K562 (cell line): ENCODE measurements around the gene MRPL30. TPM values are rescaled to one million over a fixed set of nuclear protein-coding genes. Genes with fewer than 3 reads are reported as not detected.

ENCODE experiments used
- ATAC-seq: fragments of 200-7000 bp; cut with Tn5 transposase; 3 replicates; pipeline ENCODE4 v1.9.1; 2020; ENCODE audit warnings: moderate library complexity
- BruUV-seq: library from RNA; stranded (reverse); fragments of 400-500 nt; replicated peaks from 2 replicates; lab custom pipeline; 2021; lab: Mats Ljungman, UMichigan
- CTCF ChIA-PET: fragments of 300-600 bp; formaldehyde crosslinking; extraction: SDS; loops from one replicate; lab custom pipeline; 2021; ENCODE audit warnings: low intra/inter-chr PET ratio; lab: Yijun Ruan, JAX
- POLR2A ChIA-PET: fragments of 300-600, 350-650 bp; sonication (Branson Sonifier 250); formaldehyde crosslinking; extraction: SDS; loops from one replicate; lab custom pipeline; 2021; ENCODE audit warnings: antibody characterized with exemption, inconsistent platforms; lab: Yijun Ruan, JAX
- DNase-seq, 4 experiments: peaks; one replicate each; pipeline versions ENCODE4 v3.0.0 to v3.0.0-alpha.2; 2011 to 2018; ENCODE audit warnings: low spot score in 3 of 4, mixed read lengths in 3 of 4; ENCODE audit errors: extremely low read depth in 1 of 4
- FAIRE-seq: peaks from 2 replicates; lab custom pipeline; 2011; peaks lifted over from hg19 to GRCh38; lab: Jason Lieb, UNC
- H2AFZ ChIP-seq: 2 replicates; pipeline ENCODE4 v1.6.0; 2011; ENCODE audit warnings: low read depth, low read length, control low read depth, inconsistent platforms
- H3K27ac ChIP-seq: fragments of 200-600 bp; 3 replicates; pipeline ENCODE4 v1.8.0; 2011; ENCODE audit warnings: low read depth, mild to moderate bottlenecking, control low read depth, inconsistent platforms, low read length, moderate library complexity, mixed read lengths; ENCODE audit errors: extremely low read depth
- H3K27me3 ChIP-seq, 2 experiments: fragments of 300-600 bp in 1 of 2; 2 replicates in 1 of 2; 3 replicates in 1 of 2; pipeline versions ENCODE4 v1.6.0 to v1.8.0; 2011; ENCODE audit warnings: inconsistent platforms in 2 of 2, low read length in 2 of 2, mild to moderate bottlenecking in 1 of 2, mixed read lengths in 1 of 2, moderate library complexity in 1 of 2; ENCODE audit not compliant: control insufficient read depth in 2 of 2, insufficient read depth in 2 of 2
- H3K36me3 ChIP-seq: fragments of 300-600 bp; 3 replicates; pipeline ENCODE4 v1.8.0; 2011; ENCODE audit warnings: mild to moderate bottlenecking, low read length, inconsistent platforms; ENCODE audit not compliant: control insufficient read depth, insufficient read depth
- H3K4me1 ChIP-seq, 2 experiments: fragments of 200-600 bp in 1 of 2; replicated peaks in 1 of 2; 2 replicates in 1 of 2; 3 replicates in 1 of 2; pipeline versions ENCODE4 v1.5.1 to v1.8.0; 2011; ENCODE audit warnings: inconsistent platforms in 2 of 2, low read length in 2 of 2, mild to moderate bottlenecking in 1 of 2, mixed read lengths in 1 of 2, moderate library complexity in 1 of 2; ENCODE audit not compliant: control insufficient read depth in 2 of 2, insufficient read depth in 2 of 2
- H3K4me2 ChIP-seq: 2 replicates; pipeline ENCODE4 v1.6.1; 2011; ENCODE audit warnings: low read length, control low read depth, inconsistent platforms, mixed read lengths; ENCODE audit not compliant: insufficient read depth
- H3K4me3 ChIP-seq: fragments of 200-600 bp; sonication (generic), shearing (Covaris generic); 2 replicates; pipeline ENCODE4 v1.5.1; 2016; ENCODE audit warnings: control low read depth, inconsistent platforms
- H3K79me2 ChIP-seq: fragments of 200-600 bp; 3 replicates; pipeline ENCODE4 v1.8.0; 2011; ENCODE audit warnings: low read length, inconsistent platforms; ENCODE audit not compliant: control insufficient read depth, insufficient read depth
- H3K9ac ChIP-seq, 2 experiments: 2 replicates each; pipeline versions ENCODE4 v1.6.0 to v1.6.1; 2011; ENCODE audit warnings: low read depth in 2 of 2, low read length in 2 of 2, control low read depth in 1 of 2, inconsistent platforms in 1 of 2, mild to moderate bottlenecking in 1 of 2, mixed read lengths in 1 of 2; ENCODE audit not compliant: insufficient read depth in 1 of 2
- H3K9me1 ChIP-seq: one replicate; pipeline ENCODE4 v1.6.0; 2011; ENCODE audit warnings: inconsistent platforms, mild to moderate bottlenecking, low read length, moderate library complexity; ENCODE audit not compliant: control insufficient read depth, insufficient read depth
- H3K9me3 ChIP-seq: replicated peaks from 2 replicates; pipeline ENCODE4 v1.5.1; 2011; ENCODE audit warnings: low read depth, low read length, inconsistent platforms; ENCODE audit not compliant: control insufficient read depth, insufficient read depth
- H4K20me1 ChIP-seq: replicated peaks from 2 replicates; pipeline ENCODE4 v1.6.1; 2011; ENCODE audit warnings: low read length, inconsistent platforms, mixed read lengths; ENCODE audit not compliant: control insufficient read depth, insufficient read depth
- CCNT2 ChIP-seq: IDR thresholded peaks from 2 replicates; pipeline ENCODE4 v1.6.1; 2011; ENCODE audit warnings: borderline replicate concordance, low read depth, mild to moderate bottlenecking, moderate library complexity, mixed read lengths, low read length; ENCODE audit not compliant: insufficient read length; ENCODE audit errors: extremely low read depth
- MBD2 ChIP-seq: sonication (generic); IDR thresholded peaks from 2 replicates; pipeline ENCODE4 v1.6.1; 2016; ENCODE audit warnings: low read depth, borderline replicate concordance
- MTA3 ChIP-seq: fragments of 450-650 bp; formaldehyde crosslinking; IDR thresholded peaks from 2 replicates; pipeline ENCODE4 v1.6.1; 2017; ENCODE audit warnings: mild to moderate bottlenecking, borderline replicate concordance
- SPI1 ChIP-seq: IDR thresholded peaks from 2 replicates; pipeline ENCODE4 v1.6.1; 2011; ENCODE audit warnings: low read depth, low read length, control low read depth, borderline replicate concordance
- ZNF717 ChIP-seq: fragments of 250-450 bp; sonication (Bioruptor Pico); IDR thresholded peaks from 2 replicates; pipeline ENCODE4 v1.5.0; 2021
- WGBS: fragments of 100-300 bp; shearing (Covaris generic); methylation state at CpG from one replicate; pipeline ENCODE4 v1.1.6; 2016; ENCODE audit warnings: low coverage, mixed read lengths; ENCODE audit not compliant: insufficient coverage; ENCODE audit errors: missing lambda C conversion rate; 5-methylcytosine and 5-hydroxymethylcytosine counted together
- in situ Hi-C: fragments of 300-500 bp; cut with MboI; formaldehyde crosslinking; loops from 4 replicates; pipeline ENCODE4 v1.15.0; 2018; ENCODE audit warnings: inconsistent platforms, mixed read lengths
- intact Hi-C: fragments of 100-400 bp; cut with micrococcal nuclease; formaldehyde crosslinking; loops from 2 replicates; pipeline ENCODE4 v1.14.2; 2022
- polyA plus RNA-seq, 8 experiments: library from polyadenylated mRNA; depleted of rRNA in 4 of 8; stranded (reverse) in 5 of 8; unstranded in 3 of 8; fragments of >200 nt; fragmentation: Nextera tagmentation in 2 of 8; fragmentation: Illumina TruSeq in 1 of 8; extraction: Ambion mirVana in 2 of 8; extraction: Trizol in 1 of 8; gene quantifications; 2 replicates each; pipeline versions ENCODE4 v1.2.1 to v1.2.3, GENCODE V29; 2011 to 2014; ENCODE audit warnings: inconsistent platforms in 1 of 8, missing spikeins in 1 of 8
- total RNA-seq, 7 experiments: library from RNA; depleted of rRNA in 6 of 7; stranded (reverse); fragments of >200 nt in 6 of 7; fragmentation: Illumina TruSeq in 2 of 7; extraction: Trizol in 2 of 7; gene quantifications; 2 replicates each; pipeline versions ENCODE4 v1.2.1 to v1.2.3, GENCODE V29; 2011 to 2021; ENCODE audit warnings: low replicate concordance in 1 of 7
- TF ChIP-seq, protein P1 (sequence below): fragments of 250-450 bp; sonication (Bioruptor Pico); IDR thresholded peaks from 2 replicates; pipeline ENCODE4 v1.8.0; 2022; ENCODE audit warnings: inconsistent platforms, mild to moderate bottlenecking, moderate library complexity, borderline replicate concordance
- TF ChIP-seq, protein P2 (sequence below): IDR thresholded peaks from 2 replicates; pipeline ENCODE4 v1.6.1; 2016; ENCODE audit warnings: missing genetic modification characterization, missing compliant biosample characterization
- TF ChIP-seq, protein P3 (sequence below): fragments of 450-650 bp; formaldehyde crosslinking; IDR thresholded peaks from 2 replicates; pipeline ENCODE4 v1.4.0; 2020; ENCODE audit warnings: mild to moderate bottlenecking
- TF ChIP-seq, protein P4 (sequence below): fragments of 450-650 bp; IDR thresholded peaks from 2 replicates; pipeline ENCODE4 v1.6.1; 2018; ENCODE audit not compliant: partially characterized antibody

Gene MRPL30
- total and polyA plus RNA-seq, 9 of the 15 experiments (the other 6 are each of a cell fraction or from before 2014, with no cell fraction given), result 63.3 to 130 (median 87.0) TPM

DNA sequence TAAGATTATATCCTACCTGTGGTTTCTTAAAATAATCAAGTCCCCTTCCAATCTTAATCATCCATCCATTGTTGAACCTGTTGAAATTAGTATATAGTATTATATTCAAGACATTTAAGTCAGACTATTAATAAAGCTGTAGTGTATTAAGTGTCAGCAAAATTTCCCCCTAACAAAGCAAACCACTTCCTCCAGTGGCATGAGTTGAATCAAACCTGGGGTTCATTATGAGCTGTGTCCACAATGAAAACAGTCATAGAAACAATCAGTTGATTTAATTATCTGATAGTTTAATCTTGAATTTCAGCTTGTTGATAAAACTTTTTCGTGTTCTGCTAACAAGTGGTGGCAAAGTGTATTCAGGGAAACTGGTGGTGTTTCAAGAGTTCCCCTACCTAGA lies 11.4 kb upstream of the MRPL30 start:
- TF ChIP-seq MBD2 (no peak), SPI1 (no peak), ZNF717 (CRISPR knock-in tag) (no peak), CCNT2 (no peak), MTA3 (no peak)
- TF ChIP-seq, protein P1, sequence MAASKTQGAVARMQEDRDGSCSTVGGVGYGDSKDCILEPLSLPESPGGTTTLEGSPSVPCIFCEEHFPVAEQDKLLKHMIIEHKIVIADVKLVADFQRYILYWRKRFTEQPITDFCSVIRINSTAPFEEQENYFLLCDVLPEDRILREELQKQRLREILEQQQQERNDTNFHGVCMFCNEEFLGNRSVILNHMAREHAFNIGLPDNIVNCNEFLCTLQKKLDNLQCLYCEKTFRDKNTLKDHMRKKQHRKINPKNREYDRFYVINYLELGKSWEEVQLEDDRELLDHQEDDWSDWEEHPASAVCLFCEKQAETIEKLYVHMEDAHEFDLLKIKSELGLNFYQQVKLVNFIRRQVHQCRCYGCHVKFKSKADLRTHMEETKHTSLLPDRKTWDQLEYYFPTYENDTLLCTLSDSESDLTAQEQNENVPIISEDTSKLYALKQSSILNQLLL (CRISPR knock-in tag), result no peak
- TF ChIP-seq, protein P2, sequence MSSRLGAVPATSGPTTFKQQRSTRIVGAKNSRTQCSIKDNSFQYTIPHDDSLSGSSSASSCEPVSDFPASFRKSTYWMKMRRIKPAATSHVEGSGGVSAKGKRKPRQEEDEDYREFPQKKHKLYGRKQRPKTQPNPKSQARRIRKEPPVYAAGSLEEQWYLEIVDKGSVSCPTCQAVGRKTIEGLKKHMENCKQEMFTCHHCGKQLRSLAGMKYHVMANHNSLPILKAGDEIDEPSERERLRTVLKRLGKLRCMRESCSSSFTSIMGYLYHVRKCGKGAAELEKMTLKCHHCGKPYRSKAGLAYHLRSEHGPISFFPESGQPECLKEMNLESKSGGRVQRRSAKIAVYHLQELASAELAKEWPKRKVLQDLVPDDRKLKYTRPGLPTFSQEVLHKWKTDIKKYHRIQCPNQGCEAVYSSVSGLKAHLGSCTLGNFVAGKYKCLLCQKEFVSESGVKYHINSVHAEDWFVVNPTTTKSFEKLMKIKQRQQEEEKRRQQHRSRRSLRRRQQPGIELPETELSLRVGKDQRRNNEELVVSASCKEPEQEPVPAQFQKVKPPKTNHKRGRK (tag), result no peak
- TF ChIP-seq, protein P3, sequence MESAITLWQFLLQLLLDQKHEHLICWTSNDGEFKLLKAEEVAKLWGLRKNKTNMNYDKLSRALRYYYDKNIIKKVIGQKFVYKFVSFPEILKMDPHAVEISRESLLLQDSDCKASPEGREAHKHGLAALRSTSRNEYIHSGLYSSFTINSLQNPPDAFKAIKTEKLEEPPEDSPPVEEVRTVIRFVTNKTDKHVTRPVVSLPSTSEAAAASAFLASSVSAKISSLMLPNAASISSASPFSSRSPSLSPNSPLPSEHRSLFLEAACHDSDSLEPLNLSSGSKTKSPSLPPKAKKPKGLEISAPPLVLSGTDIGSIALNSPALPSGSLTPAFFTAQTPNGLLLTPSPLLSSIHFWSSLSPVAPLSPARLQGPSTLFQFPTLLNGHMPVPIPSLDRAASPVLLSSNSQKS (CRISPR knock-in tag), result no peak
- TF ChIP-seq, protein P4, sequence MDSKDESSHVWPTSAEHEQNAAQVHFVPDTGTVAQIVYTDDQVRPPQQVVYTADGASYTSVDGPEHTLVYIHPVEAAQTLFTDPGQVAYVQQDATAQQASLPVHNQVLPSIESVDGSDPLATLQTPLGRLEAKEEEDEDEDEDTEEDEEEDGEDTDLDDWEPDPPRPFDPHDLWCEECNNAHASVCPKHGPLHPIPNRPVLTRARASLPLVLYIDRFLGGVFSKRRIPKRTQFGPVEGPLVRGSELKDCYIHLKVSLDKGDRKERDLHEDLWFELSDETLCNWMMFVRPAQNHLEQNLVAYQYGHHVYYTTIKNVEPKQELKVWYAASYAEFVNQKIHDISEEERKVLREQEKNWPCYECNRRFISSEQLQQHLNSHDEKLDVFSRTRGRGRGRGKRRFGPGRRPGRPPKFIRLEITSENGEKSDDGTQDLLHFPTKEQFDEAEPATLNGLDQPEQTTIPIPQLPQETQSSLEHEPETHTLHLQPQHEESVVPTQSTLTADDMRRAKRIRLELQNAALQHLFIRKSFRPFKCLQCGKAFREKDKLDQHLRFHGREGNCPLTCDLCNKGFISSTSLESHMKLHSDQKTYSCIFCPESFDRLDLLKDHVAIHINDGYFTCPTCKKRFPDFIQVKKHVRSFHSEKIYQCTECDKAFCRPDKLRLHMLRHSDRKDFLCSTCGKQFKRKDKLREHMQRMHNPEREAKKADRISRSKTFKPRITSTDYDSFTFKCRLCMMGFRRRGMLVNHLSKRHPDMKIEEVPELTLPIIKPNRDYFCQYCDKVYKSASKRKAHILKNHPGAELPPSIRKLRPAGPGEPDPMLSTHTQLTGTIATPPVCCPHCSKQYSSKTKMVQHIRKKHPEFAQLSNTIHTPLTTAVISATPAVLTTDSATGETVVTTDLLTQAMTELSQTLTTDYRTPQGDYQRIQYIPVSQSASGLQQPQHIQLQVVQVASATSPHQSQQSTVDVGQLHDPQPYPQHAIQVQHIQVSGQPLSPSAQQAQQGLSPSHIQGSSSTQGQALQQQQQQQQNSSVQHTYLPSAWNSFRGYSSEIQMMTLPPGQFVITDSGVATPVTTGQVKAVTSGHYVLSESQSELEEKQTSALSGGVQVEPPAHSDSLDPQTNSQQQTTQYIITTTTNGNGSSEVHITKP, result no peak
- intact Hi-C loops (no loop called here), in situ Hi-C loops (no loop called here)
- no peaks in the 10 kb centered on the region for H3K4me1 ChIP-seq
- H3K27ac ChIP-seq, result no peak overlapping the region
- 29% methylated on average over 1 of the region's 1 CpG for WGBS
- H2AFZ ChIP-seq, result no peak overlapping the region
- no peak for DNase-seq
- no peaks in the 10 kb centered on the region for H3K9me3 ChIP-seq
- ATAC-seq, result no peak
- no peaks in the 10 kb centered on the region for H3K79me2 ChIP-seq
- ChIA-PET POLR2A (interaction anchor here (1.5 kb wide), 1 partner anchor 12 kb away, joined by 5 read pairs; no protein-coding TSS in a partner anchor), CTCF (no interaction called here)
- BruUV-seq, result no TSS peak
- H3K9ac ChIP-seq, result no peak overlapping the region
- H4K20me1 ChIP-seq, result no peaks in the 10 kb centered on the region
- no peak overlapping the region for H3K4me2 ChIP-seq
- no peaks in the 10 kb centered on the region for H3K27me3 ChIP-seq
- no peak for FAIRE-seq
- no peaks in the 10 kb centered on the region for H3K9me1 ChIP-seq
- peaks cover 54% of the 10 kb centered on the region for H3K36me3 ChIP-seq
- H3K4me3 ChIP-seq, result no peak overlapping the region
